ELF-1 (cell line): ENCODE data around the gene ADAMTS20.

Source experiments
- DNase-seq: peaks from one replicate; pipeline ENCODE4 v3.0.0-alpha.2; 2016; ENCODE audit warnings: low read depth, low spot score

The ADAMTS20 gene

DNA sequence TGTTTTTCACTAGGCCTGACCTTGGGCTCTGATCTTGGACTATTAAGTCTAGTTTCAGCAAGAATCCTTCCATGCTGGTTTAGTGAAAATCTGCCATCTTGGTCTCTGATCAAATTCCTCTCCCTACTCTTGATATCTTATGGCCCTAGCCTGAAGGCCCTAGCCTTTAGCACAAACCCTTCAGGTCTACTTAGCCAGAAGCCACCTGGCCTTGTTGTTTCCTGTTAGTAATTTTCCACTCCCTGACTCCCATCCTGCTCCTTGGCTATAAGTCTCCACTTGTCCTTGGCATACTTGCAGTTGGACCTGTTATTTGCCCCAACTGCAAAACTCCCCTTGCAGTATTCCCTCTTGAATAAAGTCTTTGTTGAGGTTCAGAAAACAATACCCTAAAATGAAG is 241.4 kb downstream of the ADAMTS20 start:
- DNase-seq, result no peak

DNA sequence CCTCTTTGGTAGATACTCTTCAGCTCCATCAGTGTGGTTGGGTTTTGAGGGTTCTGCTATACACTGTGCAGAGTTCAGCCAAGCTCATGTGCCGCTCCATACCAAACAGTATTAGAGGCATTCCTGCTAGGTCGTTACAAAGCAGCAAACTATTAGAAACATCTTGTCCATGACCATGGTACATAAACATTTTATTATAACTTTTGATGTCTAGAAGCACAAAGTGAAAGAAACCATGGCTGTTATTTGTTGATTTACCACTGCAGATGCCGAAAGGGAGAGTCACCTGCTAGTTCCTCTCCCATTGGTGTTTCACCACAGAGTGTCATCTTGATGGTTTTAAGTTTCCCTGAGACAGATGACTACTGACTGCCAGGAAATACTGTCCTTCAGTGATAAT is 242.0 kb downstream of the ADAMTS20 start:
- DNase-seq, result no peak

DNA sequence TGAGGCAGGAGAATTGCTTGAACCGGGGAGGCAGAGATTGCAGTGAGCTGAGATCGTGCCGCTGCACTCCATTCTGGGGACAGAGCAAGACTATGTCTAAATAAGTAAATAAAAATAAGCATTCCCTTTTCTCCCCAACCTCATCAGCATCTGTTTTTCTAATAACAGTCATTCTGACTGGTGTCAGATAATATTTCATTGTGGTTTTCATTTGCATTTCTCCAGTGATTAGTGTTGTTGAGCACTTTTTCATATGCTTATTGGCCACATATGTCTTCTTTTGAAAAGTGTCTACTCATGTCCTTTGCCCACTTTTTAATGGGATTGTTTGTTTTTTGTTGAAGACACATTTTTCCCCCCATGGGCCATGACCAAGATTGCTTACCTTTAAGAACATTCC is 243.2 kb downstream of the ADAMTS20 start:
- no peak for DNase-seq

DNA sequence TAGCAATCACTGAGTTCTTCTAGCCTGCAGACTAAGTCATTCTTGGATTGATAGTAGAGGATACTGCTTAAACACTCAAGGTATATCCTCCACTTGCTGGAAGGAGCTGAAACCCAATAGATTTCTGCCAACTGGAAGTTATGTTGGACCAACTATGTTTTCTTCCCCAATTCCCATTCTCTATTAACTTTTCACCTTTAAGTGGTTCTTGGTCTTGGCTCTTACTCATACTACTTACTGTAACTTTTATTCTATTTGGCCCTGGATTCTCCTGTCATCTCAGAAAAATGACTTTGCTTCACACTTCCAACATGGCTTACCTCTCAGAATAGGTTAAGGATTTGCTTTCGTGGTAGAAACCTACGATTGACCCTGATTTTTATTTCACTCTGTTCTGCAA is 244.9 kb downstream of the ADAMTS20 start:
- no peak for DNase-seq

DNA sequence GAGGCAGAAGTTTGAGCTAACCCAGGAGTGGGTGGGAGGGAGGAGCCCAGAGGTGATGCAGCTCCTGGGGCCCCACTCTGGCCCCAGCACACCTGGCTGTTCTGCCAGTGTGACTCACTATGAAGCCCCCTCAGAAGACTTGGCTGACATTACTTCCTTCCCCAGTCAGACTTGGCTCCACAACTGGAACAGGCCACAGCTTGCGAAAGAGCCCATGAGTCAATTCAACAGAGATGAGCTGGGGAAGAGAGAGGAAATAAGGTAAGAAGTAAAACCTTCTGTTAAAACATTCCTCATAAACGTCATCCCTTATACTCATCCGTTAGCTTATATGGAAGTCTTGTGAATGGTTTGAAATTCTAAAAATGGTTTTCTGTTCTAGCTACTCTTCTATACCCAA is 245.9 kb downstream of the ADAMTS20 start:
- DNase-seq, result no peak

DNA sequence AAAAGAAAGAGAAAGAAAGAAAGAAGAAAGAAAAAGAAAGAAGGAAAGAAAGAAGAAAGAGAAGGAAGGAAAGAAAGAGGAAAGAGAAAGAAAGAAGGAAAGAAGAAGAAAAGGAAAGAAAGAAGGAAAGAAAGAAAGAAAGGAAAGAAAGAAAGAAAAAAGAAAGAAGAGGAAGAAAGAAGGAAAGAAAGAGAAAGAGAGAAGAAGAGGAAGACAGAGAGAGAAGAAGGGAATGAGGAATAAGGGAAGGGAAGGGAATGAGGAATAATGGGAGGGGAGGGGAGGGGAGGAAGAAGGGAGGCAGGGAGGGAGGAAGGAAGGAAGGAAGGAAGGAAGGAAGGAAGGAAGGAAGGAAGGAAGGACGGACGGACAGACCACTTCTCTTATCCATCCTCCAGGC is 246.9 kb downstream of the ADAMTS20 start:
- DNase-seq, result no peak
